Activated B cell treated with CpG ODN at 0.5 μM for 24 hours (primary cell): ENCODE results near the gene BCR. TPM values are rescaled to one million over a fixed set of nuclear protein-coding genes. Genes with fewer than 3 reads are reported as not detected.

ENCODE experiments used
- ATAC-seq: fragments of 200-7000 bp; cut with Tn5 transposase; one replicate; pipeline ENCODE4 v1.10.0; 2021; ENCODE audit warnings: low read depth, mild to moderate bottlenecking, moderate library complexity
- CTCF ChIA-PET: fragments of 350-600 bp; sonication (Branson Sonifier 250); formaldehyde crosslinking; loops from one replicate; lab custom pipeline; 2021; ENCODE audit warnings: antibody characterized with exemption; lab: Charles Lee
- POLR2A ChIA-PET: fragments of 350-600 bp; sonication (Branson Sonifier 250); formaldehyde crosslinking; loops from one replicate; lab custom pipeline; 2021; ENCODE audit warnings: antibody characterized with exemption; lab: Charles Lee
- DNase-seq: peaks from one replicate; pipeline ENCODE4 v3.0.0; 2022
- H3K27ac Mint-ChIP-seq: one replicate; pipeline ENCODE4 v1.8.0; 2020; ENCODE audit warnings: mixed read lengths
- H3K27me3 Mint-ChIP-seq: one replicate; pipeline ENCODE4 v1.8.0; 2021; ENCODE audit warnings: mixed read lengths
- H3K36me3 Mint-ChIP-seq: one replicate; pipeline ENCODE4 v1.8.0; 2021; ENCODE audit warnings: low read depth, mixed read lengths
- H3K4me1 Mint-ChIP-seq: one replicate; pipeline ENCODE4 v1.8.0; 2021; ENCODE audit warnings: mixed read lengths
- H3K4me3 Mint-ChIP-seq: one replicate; pipeline ENCODE4 v1.8.0; 2020; ENCODE audit warnings: mild to moderate bottlenecking, mixed read lengths
- H3K9me3 Mint-ChIP-seq: one replicate; pipeline ENCODE4 v1.8.0; 2020; ENCODE audit warnings: mixed read lengths
- CTCF ChIP-seq: fragments of 200-600 bp; IDR thresholded peaks from one replicate; pipeline ENCODE4 v1.8.0; 2022; ENCODE audit warnings: antibody characterized with exemption, mild to moderate bottlenecking
- intact Hi-C: fragments of 100-400 bp; cut with micrococcal nuclease; formaldehyde crosslinking; loops from one replicate; pipeline ENCODE4 v1.15.1; 2024
- total RNA-seq: library from RNA; stranded (reverse); gene quantifications from 2 replicates; pipeline ENCODE4 v1.2.3, GENCODE V29; 2022

The BCR gene
- total RNA-seq, 1 donor from 2014 or later: 20.9 TPM

DNA sequence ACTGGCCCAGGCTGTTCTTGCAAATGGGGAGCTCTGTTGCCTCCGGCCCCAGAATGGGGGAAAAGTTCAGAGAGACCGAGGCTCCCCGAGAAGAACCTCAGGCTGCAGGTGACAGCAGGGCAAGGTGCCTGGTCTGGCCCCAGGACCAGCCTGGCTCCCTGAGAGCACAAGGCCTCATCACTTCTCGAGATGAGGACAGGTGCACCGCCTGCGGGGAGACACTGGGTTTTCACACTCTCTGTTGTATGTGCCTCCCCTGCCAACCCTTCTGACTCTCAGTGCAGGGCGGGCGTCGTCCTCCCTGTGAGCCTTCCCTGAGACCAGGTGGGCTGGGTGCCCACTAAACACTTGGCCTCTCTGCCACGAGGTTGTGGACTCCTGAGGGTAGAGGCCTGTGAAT lies 102.2 kb downstream of the BCR start:
- no peak for DNase-seq
- Mint-ChIP-seq H3K27ac (no peak overlapping the region), H3K9me3 (no peaks in the 10 kb centered on the region), H3K27me3 (no peaks in the 10 kb centered on the region), H3K36me3 (peaks cover 14% of the 10 kb centered on the region), H3K4me3 (no peak overlapping the region), H3K4me1 (peaks cover 7% of the 10 kb centered on the region)
- no peak for ATAC-seq
- intact Hi-C loops: loop anchor here (1.0 to 5.0 kb wide), 2 partner anchors 104 to 155 kb away; no protein-coding TSS in a partner anchor
- no peak for TF ChIP-seq CTCF
- ChIA-PET CTCF (interaction anchor here (0.6 to 5.9 kb wide), 24 partner anchors 8 to 323 kb away, joined by 3 to 215 read pairs (median 5); partner anchors contain the start of genes BCR and RAB36), POLR2A (interaction anchor here (1.1 to 1.4 kb wide), 4 partner anchors 99 to 144 kb away, joined by 3 to 10 read pairs (median 6); partner anchors contain the start of gene BCR)

GRCh38 chr22:23282986-23283385 lies 102.7 kb downstream of the BCR start:
- CTCF ChIA-PET: interaction anchor here (1.2 to 5.9 kb wide), 8 partner anchors 8 to 323 kb away, joined by 4 to 215 read pairs (median 7); partner anchors contain the start of gene BCR
- H3K36me3 Mint-ChIP-seq: peaks cover 18% of the 10 kb centered on the region
- POLR2A ChIA-PET: no interaction called here
- intact Hi-C loops: loop anchor here (1.0 to 5.0 kb wide), 2 partner anchors 105 to 156 kb away; no protein-coding TSS in a partner anchor
- no peaks in the 10 kb centered on the region for H3K27me3 Mint-ChIP-seq
- no peak overlapping the region for H3K4me3 Mint-ChIP-seq
- TF ChIP-seq CTCF: no peak
- no peaks in the 10 kb centered on the region for H3K9me3 Mint-ChIP-seq
- H3K27ac Mint-ChIP-seq: no peak overlapping the region
- ATAC-seq: no peak
- no peak for DNase-seq
- H3K4me1 Mint-ChIP-seq: peaks cover 5% of the 10 kb centered on the region

- no peak overlapping the region for H3K27ac Mint-ChIP-seq
- no peaks in the 10 kb centered on the region for H3K9me3 Mint-ChIP-seq
- H3K36me3 Mint-ChIP-seq: peaks cover 19% of the 10 kb centered on the region
- POLR2A ChIA-PET: no interaction called here
- ATAC-seq: no peak
- peaks cover 5% of the 10 kb centered on the region for H3K4me1 Mint-ChIP-seq
- CTCF ChIA-PET: interaction anchor here (0.9 to 5.9 kb wide), 2 partner anchors 108 to 327 kb away, joined by 4 to 215 read pairs; partner anchors contain the start of gene BCR
- intact Hi-C loops: loop anchor here (5.0 kb wide), 1 partner anchor 157 kb away; no protein-coding TSS in a partner anchor
- DNase-seq: no peak
- H3K4me3 Mint-ChIP-seq: no peak overlapping the region
- no peak for TF ChIP-seq CTCF
- H3K27me3 Mint-ChIP-seq: no peaks in the 10 kb centered on the region
These were observed 103.5 kb downstream of the BCR start for GRCh38 chr22:23283591-23284503.

- no peak for TF ChIP-seq CTCF
- ChIA-PET CTCF (interaction anchor here (0.9 to 5.9 kb wide), 2 partner anchors 109 to 327 kb away, joined by 4 to 215 read pairs; partner anchors contain the start of gene BCR), POLR2A (interaction anchor here (0.9 kb wide), 1 partner anchor 108 kb away, joined by 3 read pairs; no protein-coding TSS in a partner anchor)
- intact Hi-C loops: loop anchor here (5.0 kb wide), 1 partner anchor 157 kb away; no protein-coding TSS in a partner anchor
- Mint-ChIP-seq H3K4me3 (no peak overlapping the region), H3K27me3 (no peaks in the 10 kb centered on the region), H3K4me1 (peaks cover 5% of the 10 kb centered on the region), H3K9me3 (no peaks in the 10 kb centered on the region), H3K27ac (no peak overlapping the region), H3K36me3 (peaks cover 20% of the 10 kb centered on the region)
- ATAC-seq (no peak), DNase-seq (no peak)
These were observed 104.3 kb downstream of the BCR start for GRCh38 chr22:23284504-23285033.
